Activated T-helper 2 cell treated with anti-CD3 and anti-CD28 coated beads, Interferon-gamma antibody, Interleukin-2, Interleukin-4, amounts not matched to agents 10 μg/mL and 5 μg/mL and 100 μg/mL, durations not matched to agents 14 hours and 24 hours and 36 hours (primary cell): ENCODE measurements around the gene SCCPDH. TPM values are rescaled to one million over a fixed set of nuclear protein-coding genes. Genes with fewer than 3 reads are reported as not detected.
"Not testable (repeated sequence)": the region's sequence is repeated elsewhere in the genome, so short reads cannot be mapped to it uniquely, and the experiment has no call there.

Experiments used
- DNase-seq: peaks from one replicate; pipeline ENCODE4 v3.0.0; 2021; ENCODE audit warnings: low spot score
- H3K27ac Mint-ChIP-seq: one replicate; pipeline ENCODE4 v1.8.0; 2021; ENCODE audit warnings: mixed read lengths
- H3K27me3 Mint-ChIP-seq: one replicate; pipeline ENCODE4 v1.8.0; 2021; ENCODE audit warnings: low read depth, mixed read lengths
- H3K36me3 Mint-ChIP-seq: one replicate; pipeline ENCODE4 v1.8.0; 2021; ENCODE audit warnings: low read depth, mixed read lengths
- H3K4me1 Mint-ChIP-seq: one replicate; pipeline ENCODE4 v1.8.0; 2021; ENCODE audit warnings: low read depth, mixed read lengths
- H3K4me3 Mint-ChIP-seq: one replicate; pipeline ENCODE4 v1.8.0; 2021; ENCODE audit warnings: low read depth, mild to moderate bottlenecking, moderate library complexity, mixed read lengths
- H3K9me3 Mint-ChIP-seq: one replicate; pipeline ENCODE4 v1.8.0; 2021; ENCODE audit warnings: mixed read lengths
- intact Hi-C: fragments of 100-400 bp; cut with micrococcal nuclease; formaldehyde crosslinking; loops from one replicate; pipeline ENCODE4 v1.15.1; 2023
- total RNA-seq: library from RNA; stranded (reverse); gene quantifications from 2 replicates; pipeline ENCODE4 v1.2.3, GENCODE V29; 2022

SCCPDH gene
- total RNA-seq, 1 donor from 2014 or later = 34.3 TPM

DNA sequence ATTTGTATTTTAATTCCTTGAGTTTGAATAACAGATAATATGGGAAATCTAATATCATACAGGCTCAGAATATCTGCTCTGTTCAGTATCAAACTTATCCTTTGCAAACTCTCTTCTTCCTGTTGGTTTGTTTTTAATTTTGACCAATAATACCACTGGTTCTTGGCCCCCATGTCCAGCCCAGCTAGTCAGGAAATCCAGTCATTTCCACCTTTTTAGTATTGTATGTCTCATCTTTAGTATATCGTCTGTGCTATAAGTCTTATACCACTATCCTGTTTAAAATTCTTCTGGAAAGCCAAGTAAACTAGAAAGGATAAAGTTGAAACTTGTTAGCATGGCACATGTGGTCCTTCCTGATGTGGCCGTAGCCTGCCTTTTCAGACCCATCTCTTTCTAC, 10.7 kb downstream of the SCCPDH start:
- H3K27ac Mint-ChIP-seq = no peak overlapping the region
- intact Hi-C loops = no loop called here
- H3K4me3 Mint-ChIP-seq = no peak overlapping the region
- H3K27me3 Mint-ChIP-seq = no peaks in the 10 kb centered on the region
- DNase-seq = no peak
- peaks cover 15% of the 10 kb centered on the region for H3K9me3 Mint-ChIP-seq
- H3K4me1 Mint-ChIP-seq = peaks cover 7% of the 10 kb centered on the region
- peaks cover 77% of the 10 kb centered on the region for H3K36me3 Mint-ChIP-seq

DNA sequence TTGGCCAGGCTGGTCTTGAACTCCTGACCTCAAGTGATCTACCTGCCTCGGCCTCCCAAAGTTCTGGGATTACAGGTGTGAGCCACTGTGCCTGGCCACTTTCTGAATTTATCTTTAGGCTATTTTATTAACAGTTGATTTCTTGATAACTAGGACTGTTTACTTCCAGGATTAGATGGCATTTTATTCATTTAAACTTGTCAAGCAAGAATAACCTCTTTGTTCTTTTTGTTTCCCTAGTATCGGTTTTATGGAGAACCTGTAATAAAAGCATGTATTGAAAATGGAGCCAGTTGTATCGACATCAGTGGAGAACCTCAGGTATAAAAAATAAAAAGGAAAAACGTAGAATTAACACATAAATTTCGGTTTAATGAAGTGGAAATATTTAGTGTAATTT, 11.5 kb downstream of the SCCPDH start:
- intact Hi-C loops = no loop called here
- Mint-ChIP-seq H3K36me3 (peaks cover 71% of the 10 kb centered on the region), H3K9me3 (peaks cover 10% of the 10 kb centered on the region), H3K27ac (no peak overlapping the region), H3K27me3 (no peaks in the 10 kb centered on the region), H3K4me3 (no peak overlapping the region), H3K4me1 (peaks cover 7% of the 10 kb centered on the region)
- no peak for DNase-seq

DNA sequence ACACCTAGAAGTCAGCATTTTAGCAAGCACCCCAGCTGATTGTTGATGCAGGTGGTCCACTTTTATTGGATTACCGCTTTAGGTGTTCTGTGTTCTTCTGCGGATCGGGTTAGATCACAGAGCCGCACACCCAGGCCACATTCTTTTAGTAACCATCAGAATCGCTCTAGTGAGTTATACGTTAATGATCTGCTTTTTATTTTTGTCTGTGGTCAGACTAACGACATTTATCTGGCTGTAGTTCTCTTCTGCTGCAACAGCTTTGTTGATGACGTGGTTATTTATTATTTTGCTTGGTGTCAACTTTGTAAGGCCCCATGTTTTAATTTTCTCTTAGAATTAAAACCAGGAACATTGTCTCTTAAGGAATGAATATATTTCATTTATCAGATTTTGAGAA, 18.2 kb downstream of the SCCPDH start:
- Mint-ChIP-seq H3K27ac (no peak overlapping the region), H3K4me3 (no peak overlapping the region), H3K4me1 (no peaks in the 10 kb centered on the region), H3K9me3 (peaks cover 17% of the 10 kb centered on the region), H3K36me3 (peaks cover 61% of the 10 kb centered on the region), H3K27me3 (no peaks in the 10 kb centered on the region)
- intact Hi-C loops = no loop called here
- DNase-seq = no peak

DNA sequence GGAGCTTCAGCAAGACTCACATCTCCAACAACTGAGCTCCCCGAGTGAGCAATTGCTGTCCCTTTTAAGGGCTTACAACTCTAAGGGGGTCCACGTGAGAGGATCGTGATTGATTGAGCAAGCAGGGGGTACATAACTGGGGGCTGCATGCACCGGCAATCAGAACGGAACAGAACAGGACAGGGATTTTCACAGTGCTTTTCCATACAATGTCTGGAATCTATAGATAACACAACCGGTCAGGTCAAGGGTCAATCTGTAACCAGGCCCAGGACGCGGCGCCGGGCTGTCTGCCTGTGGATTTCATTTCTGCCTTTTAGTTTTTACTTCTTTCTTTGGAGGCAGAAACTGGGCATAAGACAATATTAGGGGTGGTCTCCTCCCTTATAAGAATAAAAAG, 21.9 kb downstream of the SCCPDH start:
- H3K27me3 Mint-ChIP-seq, DNase-seq, H3K4me1 Mint-ChIP-seq, intact Hi-C loops, H3K4me3 Mint-ChIP-seq, H3K27ac Mint-ChIP-seq, H3K9me3 Mint-ChIP-seq: not testable (repeated sequence)
- H3K36me3 Mint-ChIP-seq = peaks cover 34% of the 10 kb centered on the region

DNA sequence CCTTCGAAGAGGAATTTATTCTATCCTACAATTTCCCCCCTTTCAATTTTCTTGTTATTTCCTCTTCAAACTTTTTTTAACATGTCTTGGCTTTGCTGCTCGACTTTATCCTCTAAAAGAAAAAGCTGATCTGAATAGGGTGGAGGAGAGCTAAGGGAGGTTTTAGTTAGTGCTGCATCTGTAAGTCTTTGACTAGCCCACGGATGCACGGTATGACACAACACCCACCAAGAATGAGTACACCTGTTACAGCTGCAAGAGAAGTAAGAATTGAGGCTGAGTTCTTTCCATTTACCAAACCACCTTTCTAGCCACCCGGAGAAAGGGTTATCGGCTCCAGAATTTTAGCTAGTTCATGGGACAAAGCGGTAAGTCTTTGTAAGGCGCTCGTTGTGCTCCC, 23.8 kb downstream of the SCCPDH start:
- Mint-ChIP-seq H3K27ac (no peak overlapping the region), H3K4me3 (no peak overlapping the region)
- intact Hi-C loops = no loop called here

DNA sequence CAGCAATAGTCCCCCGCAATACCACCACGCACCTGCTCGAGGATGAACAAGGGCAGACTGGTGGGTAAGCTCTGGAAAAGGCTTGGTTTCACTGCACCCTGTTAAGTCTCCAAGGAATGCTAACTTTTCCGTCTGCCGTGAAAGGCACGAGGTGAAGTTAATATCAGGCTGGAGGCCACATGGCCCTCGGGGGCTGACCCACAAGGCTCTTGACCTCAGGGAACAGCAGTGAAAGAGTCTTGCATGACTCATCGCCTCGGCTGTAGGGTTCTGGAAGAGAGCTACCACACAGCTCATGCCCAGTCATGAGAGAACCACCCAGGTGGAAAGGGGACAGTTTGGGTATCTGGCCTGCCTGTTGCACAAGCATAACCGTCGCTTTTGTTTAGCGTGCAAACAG, 24.7 kb downstream of the SCCPDH start:
- no peaks in the 10 kb centered on the region for H3K27me3 Mint-ChIP-seq
- intact Hi-C loops = no loop called here
- no peak for DNase-seq
- H3K4me3 Mint-ChIP-seq = no peak overlapping the region
- no peak overlapping the region for H3K27ac Mint-ChIP-seq
- no peaks in the 10 kb centered on the region for H3K9me3 Mint-ChIP-seq
- no peaks in the 10 kb centered on the region for H3K4me1 Mint-ChIP-seq
- peaks cover 10% of the 10 kb centered on the region for H3K36me3 Mint-ChIP-seq

More for the DNA sequence above, 23.8 kb downstream of the SCCPDH start:
- Mint-ChIP-seq H3K9me3 (no peaks in the 10 kb centered on the region), H3K4me1 (no peaks in the 10 kb centered on the region), H3K36me3 (peaks cover 17% of the 10 kb centered on the region), H3K27me3 (no peaks in the 10 kb centered on the region)
- no peak for DNase-seq

DNA sequence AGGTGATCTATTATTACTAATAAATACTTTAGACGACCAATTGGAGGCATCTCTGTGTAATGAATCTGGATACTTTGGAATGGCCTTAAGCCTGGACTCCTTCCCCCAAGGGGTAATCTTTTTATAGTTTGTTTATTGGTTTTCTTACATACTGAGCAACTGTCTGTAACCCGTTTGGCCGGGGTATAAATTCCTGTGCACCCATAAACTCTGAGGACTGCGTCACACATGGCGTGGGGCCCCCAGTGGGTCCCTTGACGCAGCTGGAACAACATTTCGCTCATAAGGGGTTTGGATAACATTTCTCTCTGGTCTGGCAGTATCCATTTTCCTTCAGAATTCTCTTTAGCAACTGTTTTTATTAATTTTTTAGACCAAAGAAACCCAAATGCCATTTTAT, 26.5 kb downstream of the SCCPDH start:
- Mint-ChIP-seq H3K9me3 (no peaks in the 10 kb centered on the region), H3K4me3 (no peak overlapping the region), H3K36me3 (no peaks in the 10 kb centered on the region)

DNA sequence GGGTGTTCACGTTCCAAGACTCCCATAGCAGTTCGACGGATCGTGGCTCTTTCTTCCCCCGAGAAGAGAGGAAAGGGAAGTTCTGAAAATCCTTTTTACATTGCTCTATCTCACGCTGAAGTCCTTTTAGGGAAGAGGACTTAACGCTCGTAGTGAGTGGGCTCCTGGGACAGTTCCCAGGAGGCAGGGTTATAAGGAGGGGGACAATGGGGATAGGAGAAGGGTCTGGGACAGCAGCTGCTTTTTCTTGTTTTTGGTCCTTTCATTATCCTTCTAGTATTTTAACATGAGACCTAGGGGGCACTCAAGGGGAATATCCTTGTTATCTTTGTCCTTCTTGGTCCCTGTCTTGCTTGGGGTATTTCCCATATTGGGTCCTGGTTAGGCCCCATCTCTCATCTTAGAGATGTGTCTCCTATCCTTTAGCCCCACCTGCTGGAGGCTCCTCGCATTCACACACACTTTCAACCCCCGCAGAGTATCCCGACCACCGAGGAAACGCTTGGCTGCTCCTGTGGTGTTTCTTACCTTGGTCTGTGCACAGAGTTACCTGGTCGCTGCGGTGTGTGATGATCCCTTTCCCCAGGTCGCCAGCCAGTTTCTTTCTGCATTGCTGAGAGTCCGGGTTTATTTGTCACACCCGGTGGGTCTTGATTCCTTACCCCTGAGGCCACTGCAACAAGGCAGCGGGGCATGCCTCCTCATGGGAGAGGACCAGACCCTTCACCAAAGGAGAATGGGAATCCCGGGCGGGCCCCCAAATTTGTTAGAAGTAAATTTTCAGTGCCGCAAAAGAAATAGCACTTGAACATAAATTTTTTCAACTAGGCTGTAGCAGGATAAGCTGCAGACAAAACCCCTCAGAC, 29.7 kb downstream of the SCCPDH start:
- Mint-ChIP-seq H3K9me3 (no peaks in the 10 kb centered on the region), H3K4me3 (no peak overlapping the region), H3K36me3 (no peaks in the 10 kb centered on the region), H3K27me3 (no peaks in the 10 kb centered on the region), H3K27ac (no peak overlapping the region), H3K4me1 (no peaks in the 10 kb centered on the region)
- DNase-seq = peak; percentile 32
- intact Hi-C loops = loop anchor here (1.0 kb wide), 2 partner anchors 65 to 256 kb away; no protein-coding TSS in a partner anchor

More for the DNA sequence above, 26.5 kb downstream of the SCCPDH start:
- intact Hi-C loops = no loop called here
- no peaks in the 10 kb centered on the region for H3K27me3 Mint-ChIP-seq
- no peaks in the 10 kb centered on the region for H3K4me1 Mint-ChIP-seq
- no peak for DNase-seq
- H3K27ac Mint-ChIP-seq = no peak overlapping the region

DNA sequence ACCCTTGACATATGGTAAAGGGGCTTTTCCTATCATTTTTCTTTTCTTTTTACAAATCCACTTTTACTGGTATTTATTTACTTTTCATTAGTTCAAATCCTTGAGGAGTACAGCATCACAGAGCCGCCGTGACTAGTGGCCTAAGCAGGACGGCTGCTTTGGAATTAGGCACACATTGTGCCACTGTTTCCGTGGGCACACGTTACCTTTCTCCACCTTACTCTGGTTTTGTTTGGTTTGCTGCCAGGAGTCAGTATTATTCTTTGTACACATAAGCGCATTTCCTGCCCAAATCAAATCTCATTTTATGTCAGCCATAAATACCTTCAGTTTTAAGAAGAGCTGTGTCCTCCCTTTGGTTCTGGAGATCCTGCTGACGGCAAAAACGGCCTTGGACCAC, 31.2 kb downstream of the SCCPDH start:
- peaks cover under 1% of the 10 kb centered on the region for H3K36me3 Mint-ChIP-seq
- no peaks in the 10 kb centered on the region for H3K27me3 Mint-ChIP-seq
- H3K9me3 Mint-ChIP-seq = no peaks in the 10 kb centered on the region
- H3K4me3 Mint-ChIP-seq = no peak overlapping the region
- intact Hi-C loops = no loop called here
- DNase-seq = no peak
- H3K4me1 Mint-ChIP-seq = no peaks in the 10 kb centered on the region
- H3K27ac Mint-ChIP-seq = no peak overlapping the region

DNA sequence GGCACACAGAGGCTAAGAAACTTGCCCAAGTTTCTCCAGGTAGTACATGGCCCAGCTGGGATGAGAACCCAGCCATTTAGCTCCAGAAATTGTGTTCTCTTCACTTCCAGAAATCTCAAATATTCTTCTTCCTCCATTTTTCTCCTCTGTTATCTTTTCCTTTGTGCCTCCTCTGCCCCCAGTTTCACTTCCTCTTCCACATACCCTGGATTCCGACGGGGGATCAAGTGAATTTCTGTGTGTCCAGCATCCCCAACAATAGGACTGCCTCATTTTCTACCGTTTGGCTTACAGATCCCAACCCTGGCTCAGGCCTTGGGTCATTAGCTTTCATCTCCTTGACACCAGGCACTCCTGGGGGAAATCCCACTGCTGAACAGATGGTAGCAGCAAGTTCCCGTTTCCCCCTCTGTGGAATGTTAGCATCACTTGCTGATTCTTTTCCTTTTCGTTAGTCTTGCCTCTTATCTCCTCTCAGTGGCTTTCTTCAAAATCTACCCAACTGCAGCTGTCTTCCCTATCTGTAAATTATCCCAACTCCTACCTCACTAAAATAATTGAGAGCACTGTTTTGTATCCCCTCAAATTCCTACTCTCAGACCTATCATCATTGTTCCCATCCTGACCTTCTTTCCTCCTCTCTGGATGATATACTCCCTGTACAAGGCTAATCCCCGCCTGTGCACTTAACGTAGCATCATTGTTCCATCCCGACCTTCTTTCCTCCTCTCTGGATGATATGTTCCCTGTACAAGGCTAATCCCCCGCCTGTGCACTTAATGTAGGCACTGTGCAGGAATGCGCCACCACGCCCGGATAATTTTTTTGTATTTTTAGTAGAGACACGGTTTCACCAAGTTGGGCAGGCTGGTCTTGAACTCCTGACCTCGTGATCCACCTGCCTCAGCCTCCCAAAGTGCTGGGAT, 36.5 kb downstream of the SCCPDH start:
- H3K27me3 Mint-ChIP-seq = no peaks in the 10 kb centered on the region
- intact Hi-C loops = no loop called here
- no peaks in the 10 kb centered on the region for H3K4me1 Mint-ChIP-seq
- no peaks in the 10 kb centered on the region for H3K9me3 Mint-ChIP-seq
- no peak overlapping the region for H3K27ac Mint-ChIP-seq
- DNase-seq = no peak
- no peak overlapping the region for H3K4me3 Mint-ChIP-seq
- H3K36me3 Mint-ChIP-seq = peaks cover 15% of the 10 kb centered on the region

DNA sequence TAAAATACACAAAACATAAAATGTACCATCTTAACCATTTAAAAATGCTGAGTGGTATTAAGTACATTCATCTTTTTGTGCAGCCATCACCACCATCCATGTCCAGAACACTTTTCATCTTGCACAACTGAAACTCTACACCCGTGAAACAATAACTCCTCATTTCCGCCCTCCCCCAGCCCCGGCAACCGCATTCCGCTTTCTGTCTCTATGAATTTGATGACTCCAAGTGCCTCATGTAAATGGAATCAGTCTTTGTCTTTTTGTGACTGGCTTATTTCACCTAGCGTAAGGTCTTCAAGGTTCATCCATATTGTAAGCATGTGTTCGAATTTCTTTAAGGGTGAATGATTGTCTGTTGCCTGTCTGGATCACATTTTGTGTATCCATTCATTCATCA, 37.2 kb downstream of the SCCPDH start:
- no peaks in the 10 kb centered on the region for H3K9me3 Mint-ChIP-seq
- H3K27me3 Mint-ChIP-seq = no peaks in the 10 kb centered on the region
- no peak overlapping the region for H3K27ac Mint-ChIP-seq
- intact Hi-C loops = no loop called here
- no peak overlapping the region for H3K4me3 Mint-ChIP-seq
- H3K4me1 Mint-ChIP-seq = no peaks in the 10 kb centered on the region
- DNase-seq = no peak
- peaks cover 15% of the 10 kb centered on the region for H3K36me3 Mint-ChIP-seq

DNA sequence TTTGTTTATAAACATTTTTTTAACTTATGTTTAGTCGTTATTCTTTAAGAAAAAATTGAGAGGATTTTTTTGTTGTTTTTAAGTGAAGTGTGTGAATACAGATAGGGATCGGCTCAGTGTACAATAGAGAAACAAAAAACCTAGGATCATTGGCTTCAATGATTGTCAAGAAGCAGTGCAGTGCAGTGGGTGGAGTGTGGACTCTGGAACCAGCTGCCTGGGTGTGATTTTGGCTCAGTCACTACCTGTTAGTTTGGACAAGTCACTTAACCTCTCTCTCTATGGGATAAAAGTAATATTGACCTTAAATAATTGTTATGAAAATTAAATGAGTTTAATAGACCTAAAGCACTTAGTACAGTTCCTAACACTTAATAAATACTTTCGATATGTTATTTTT, 41.3 kb downstream of the SCCPDH start:
- intact Hi-C loops = no loop called here
- H3K4me1 Mint-ChIP-seq = no peaks in the 10 kb centered on the region
- DNase-seq = no peak
- no peaks in the 10 kb centered on the region for H3K27me3 Mint-ChIP-seq
- H3K27ac Mint-ChIP-seq = no peak overlapping the region
- H3K9me3 Mint-ChIP-seq = no peaks in the 10 kb centered on the region
- no peak overlapping the region for H3K4me3 Mint-ChIP-seq
- H3K36me3 Mint-ChIP-seq = peaks cover 18% of the 10 kb centered on the region
